AG04449 (cell line): ENCODE data around the gene PIEZO2.

Experiments
- CTCF ChIA-PET: fragments of 350-600 bp; formaldehyde crosslinking; extraction: SDS; loops from one replicate; lab custom pipeline; 2021; ENCODE audit warnings: antibody characterized with exemption; lab: Yijun Ruan, JAX
- POLR2A ChIA-PET: fragments of 400-600, 350-600 bp; formaldehyde crosslinking; extraction: SDS; loops from one replicate; lab custom pipeline; 2020; ENCODE audit warnings: antibody characterized with exemption, inconsistent platforms; lab: Yijun Ruan, JAX
- DNase-seq: peaks from one replicate; pipeline ENCODE4 v3.0.0-alpha.2; 2010; ENCODE audit warnings: low read depth, low spot score
- H3K4me3 ChIP-seq: 2 replicates; pipeline ENCODE4 v1.5.1; 2011; ENCODE audit warnings: low read depth, mild to moderate bottlenecking, control low read depth, low read length
- CTCF ChIP-seq: IDR thresholded peaks from one replicate; pipeline ENCODE4 v1.5.1; 2011; ENCODE audit warnings: mild to moderate bottlenecking, moderate library complexity, low read length, control low read depth, inconsistent platforms; ENCODE audit not compliant: insufficient read depth; ENCODE audit errors: missing control alignments

The PIEZO2 gene

GRCh38 chr18:10726198-10727068 is 422.9 kb downstream of the PIEZO2 start:
- H3K4me3 ChIP-seq, result no peak overlapping the region
- TF ChIP-seq CTCF, result no peak
- ChIA-PET POLR2A (no interaction called here), CTCF (no interaction called here)
- DNase-seq, result no peak

- ChIA-PET CTCF (no interaction called here), POLR2A (no interaction called here)
- TF ChIP-seq CTCF, result no peak
- no peak overlapping the region for H3K4me3 ChIP-seq
- DNase-seq, result no peak
Measured at GRCh38 chr18:10724666-10725065, 424.7 kb downstream of the PIEZO2 start.

- H3K4me3 ChIP-seq, result no peak overlapping the region
- CTCF ChIA-PET, result no interaction called here
- no peak for TF ChIP-seq CTCF
- POLR2A ChIA-PET, result no interaction called here
- DNase-seq, result no peak
Measured at GRCh38 chr18:10723496-10723895, 425.9 kb downstream of the PIEZO2 start.

DNA sequence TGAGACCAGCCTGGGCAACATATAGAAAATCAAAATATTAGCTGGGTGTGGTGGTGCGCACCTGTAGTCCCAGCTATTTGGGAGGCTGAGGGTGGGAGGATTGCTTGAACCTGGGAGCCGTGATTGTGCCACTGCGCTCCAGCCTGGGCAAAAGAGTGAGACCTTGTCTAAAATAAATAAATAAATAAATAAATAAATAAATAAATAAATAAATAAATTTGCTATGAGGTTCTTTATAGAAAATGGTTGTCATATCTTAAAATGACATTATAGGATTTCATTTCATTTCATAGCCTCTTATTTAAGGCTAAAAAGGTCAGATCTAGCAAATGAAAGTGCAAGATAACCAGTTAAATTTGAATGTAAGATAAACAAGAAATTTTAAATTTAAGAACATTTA is 430.6 kb downstream of the PIEZO2 start:
- DNase-seq, result no peak
- ChIA-PET POLR2A (no interaction called here), CTCF (interaction anchor here (1.6 kb wide), 1 partner anchor 159 kb away, joined by 5 read pairs; no protein-coding TSS in a partner anchor)
- no peak for TF ChIP-seq CTCF
- no peak overlapping the region for H3K4me3 ChIP-seq

GRCh38 chr18:10715791-10716190 is 433.6 kb downstream of the PIEZO2 start:
- no peak for TF ChIP-seq CTCF
- POLR2A ChIA-PET, result no interaction called here
- CTCF ChIA-PET, result no interaction called here
- DNase-seq, result no peak
- H3K4me3 ChIP-seq, result no peak overlapping the region

- no peak for TF ChIP-seq CTCF
- ChIA-PET CTCF (no interaction called here), POLR2A (no interaction called here)
- no peak for DNase-seq
- H3K4me3 ChIP-seq, result no peak overlapping the region
Measured at GRCh38 chr18:10713409-10713808, 436.0 kb downstream of the PIEZO2 start.
